Calu3 (cell line): Measurements from ENCODE around the gene ZNF518B. TPM values are rescaled to one million over a fixed set of nuclear protein-coding genes. Genes with fewer than 3 reads are reported as not detected.

Source experiments
- BruUV-seq: library from RNA; stranded (reverse); fragments of 400-500 nt; replicated peaks from 2 replicates; lab custom pipeline; 2021; lab: Mats Ljungman, UMichigan
- CTCF ChIA-PET: fragments of 300-600 bp; sonication (Branson Sonifier 250); formaldehyde crosslinking; loops from one replicate; lab custom pipeline; 2022; ENCODE audit warnings: antibody characterized with exemption; lab: Charles Lee
- DNase-seq: peaks from one replicate; pipeline ENCODE4 v3.0.0; 2022
- H3K27ac Mint-ChIP-seq: one replicate; pipeline ENCODE4 v1.8.0; 2022; ENCODE audit warnings: mixed read lengths; ENCODE audit not compliant: unreplicated experiment
- H3K27me3 Mint-ChIP-seq: one replicate; pipeline ENCODE4 v1.8.0; 2022; ENCODE audit warnings: mixed read lengths; ENCODE audit not compliant: unreplicated experiment
- H3K36me3 Mint-ChIP-seq: one replicate; pipeline ENCODE4 v1.8.0; 2022; ENCODE audit warnings: mild to moderate bottlenecking, moderate library complexity, mixed read lengths; ENCODE audit not compliant: insufficient read depth, unreplicated experiment
- H3K4me1 Mint-ChIP-seq: one replicate; pipeline ENCODE4 v1.8.0; 2022; ENCODE audit warnings: mild to moderate bottlenecking, low read depth, mixed read lengths; ENCODE audit not compliant: unreplicated experiment
- H3K4me3 Mint-ChIP-seq: one replicate; pipeline ENCODE4 v1.8.0; 2022; ENCODE audit warnings: mild to moderate bottlenecking, low read depth, moderate library complexity, mixed read lengths; ENCODE audit not compliant: unreplicated experiment
- H3K9me3 Mint-ChIP-seq: one replicate; pipeline ENCODE4 v1.8.0; 2022; ENCODE audit warnings: low read depth, mixed read lengths; ENCODE audit not compliant: unreplicated experiment
- intact Hi-C: fragments of 100-400 bp; cut with micrococcal nuclease; formaldehyde crosslinking; loops from one replicate; pipeline ENCODE4 v1.10.0; 2022; ENCODE audit not compliant: unreplicated experiment
- total RNA-seq: library from RNA; stranded (reverse); gene quantifications from 2 replicates; pipeline ENCODE4 v1.2.3, GENCODE V29; 2022
- TF ChIP-seq, protein P1 (sequence below): fragments of 200-600 bp; IDR thresholded peaks from one replicate; pipeline ENCODE4 v1.8.0; 2022; ENCODE audit warnings: antibody characterized with exemption; ENCODE audit not compliant: unreplicated experiment

Gene ZNF518B
- total RNA-seq, 1 experiment from 2014 or later: not detected

DNA sequence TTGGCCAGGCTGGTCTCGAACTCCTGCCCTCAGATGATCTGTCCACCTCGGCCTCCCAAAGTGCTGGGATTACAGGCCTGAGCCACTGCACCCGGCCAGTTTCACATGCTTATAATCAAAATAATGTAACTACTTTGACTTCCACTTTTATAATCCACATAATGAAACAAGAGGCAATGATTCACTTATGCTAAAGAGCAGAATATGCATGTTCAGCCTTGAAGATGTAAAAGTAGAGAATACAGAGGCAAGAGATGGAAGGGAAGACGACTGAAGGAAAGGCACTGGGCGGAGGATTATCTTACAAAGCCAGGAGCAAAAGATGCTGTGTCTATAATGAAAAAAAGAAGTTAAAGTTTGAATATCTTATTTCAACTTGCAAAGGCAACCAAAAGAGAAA, 13.3 kb upstream of the ZNF518B start:
- H3K27me3 Mint-ChIP-seq: peaks cover 12% of the 10 kb centered on the region
- no peak overlapping the region for H3K4me3 Mint-ChIP-seq

GRCh38 chr4:10466161-10466560, 8.9 kb upstream of the ZNF518B start:
- Mint-ChIP-seq H3K36me3 (no peaks in the 10 kb centered on the region), H3K4me3 (no peak overlapping the region), H3K4me1 (no peaks in the 10 kb centered on the region), H3K27ac (no peak overlapping the region), H3K9me3 (peaks cover 2% of the 10 kb centered on the region), H3K27me3 (peaks cover 12% of the 10 kb centered on the region)
- CTCF ChIA-PET: no interaction called here
- no peak for DNase-seq
- BruUV-seq: no TSS peak
- intact Hi-C loops: no loop called here
- TF ChIP-seq, protein P1, sequence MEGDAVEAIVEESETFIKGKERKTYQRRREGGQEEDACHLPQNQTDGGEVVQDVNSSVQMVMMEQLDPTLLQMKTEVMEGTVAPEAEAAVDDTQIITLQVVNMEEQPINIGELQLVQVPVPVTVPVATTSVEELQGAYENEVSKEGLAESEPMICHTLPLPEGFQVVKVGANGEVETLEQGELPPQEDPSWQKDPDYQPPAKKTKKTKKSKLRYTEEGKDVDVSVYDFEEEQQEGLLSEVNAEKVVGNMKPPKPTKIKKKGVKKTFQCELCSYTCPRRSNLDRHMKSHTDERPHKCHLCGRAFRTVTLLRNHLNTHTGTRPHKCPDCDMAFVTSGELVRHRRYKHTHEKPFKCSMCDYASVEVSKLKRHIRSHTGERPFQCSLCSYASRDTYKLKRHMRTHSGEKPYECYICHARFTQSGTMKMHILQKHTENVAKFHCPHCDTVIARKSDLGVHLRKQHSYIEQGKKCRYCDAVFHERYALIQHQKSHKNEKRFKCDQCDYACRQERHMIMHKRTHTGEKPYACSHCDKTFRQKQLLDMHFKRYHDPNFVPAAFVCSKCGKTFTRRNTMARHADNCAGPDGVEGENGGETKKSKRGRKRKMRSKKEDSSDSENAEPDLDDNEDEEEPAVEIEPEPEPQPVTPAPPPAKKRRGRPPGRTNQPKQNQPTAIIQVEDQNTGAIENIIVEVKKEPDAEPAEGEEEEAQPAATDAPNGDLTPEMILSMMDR: no peak

More for the DNA sequence above, 13.3 kb upstream of the ZNF518B start:
- intact Hi-C loops: no loop called here
- no TSS peak for BruUV-seq
- TF ChIP-seq, protein P1: no peak
- CTCF ChIA-PET: no interaction called here
- H3K27ac Mint-ChIP-seq: no peak overlapping the region
- DNase-seq: no peak
- H3K9me3 Mint-ChIP-seq: peaks cover 2% of the 10 kb centered on the region
- H3K4me1 Mint-ChIP-seq: no peaks in the 10 kb centered on the region
- no peaks in the 10 kb centered on the region for H3K36me3 Mint-ChIP-seq

DNA sequence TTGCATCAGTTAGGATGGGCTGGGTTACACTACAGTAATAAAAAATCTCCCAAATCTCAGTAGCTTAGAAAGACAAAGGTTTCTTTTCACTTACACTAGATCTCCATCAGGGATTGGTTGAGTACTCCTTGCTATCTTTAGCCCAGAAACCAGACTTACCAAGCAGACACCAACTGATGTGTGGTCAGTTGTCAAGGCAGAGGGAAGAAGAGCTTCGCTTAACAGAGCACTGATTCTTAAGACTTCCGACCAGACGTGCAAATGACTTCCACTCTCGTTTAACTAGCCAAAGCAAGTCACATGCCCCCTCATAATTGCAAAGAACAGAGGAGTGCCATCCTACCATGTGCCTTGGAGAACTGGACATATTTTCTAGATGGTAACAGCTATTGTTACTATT, 5.7 kb upstream of the ZNF518B start:
- DNase-seq: no peak
- H3K36me3 Mint-ChIP-seq: no peaks in the 10 kb centered on the region
- H3K4me3 Mint-ChIP-seq: no peak overlapping the region
- no peak overlapping the region for H3K27ac Mint-ChIP-seq
- no peaks in the 10 kb centered on the region for H3K4me1 Mint-ChIP-seq
- CTCF ChIA-PET: no interaction called here
- TF ChIP-seq, protein P1: no peak
- H3K27me3 Mint-ChIP-seq: peaks cover 9% of the 10 kb centered on the region
- BruUV-seq: no TSS peak
- intact Hi-C loops: no loop called here
- H3K9me3 Mint-ChIP-seq: peaks cover 5% of the 10 kb centered on the region

DNA sequence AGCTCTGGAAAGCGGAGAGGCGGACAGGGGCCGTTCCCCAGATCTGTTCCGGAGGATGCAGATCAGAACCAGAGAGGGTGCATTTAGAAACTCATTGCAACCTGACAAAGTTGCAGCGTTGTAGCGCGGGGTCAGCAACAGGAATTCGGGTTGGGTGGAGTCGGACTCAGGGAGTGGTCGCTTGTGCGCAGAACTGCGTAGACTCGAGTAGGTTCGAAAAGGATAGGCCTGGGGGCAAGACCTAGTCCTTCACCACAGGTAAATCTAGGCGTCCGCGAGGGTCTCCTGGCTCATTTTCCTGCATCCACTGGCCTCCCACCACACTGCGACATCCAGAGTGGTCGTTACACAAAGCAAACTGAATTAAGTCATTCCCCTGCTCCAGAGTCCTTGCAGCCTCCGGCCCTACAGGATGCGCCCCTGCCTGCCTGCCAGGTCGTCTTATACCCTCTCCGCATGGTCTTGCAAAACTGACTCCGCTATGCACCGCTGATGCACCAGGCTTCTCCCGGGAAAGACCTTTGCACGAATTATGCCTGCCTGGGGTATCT, 4.7 kb upstream of the ZNF518B start:
- no peaks in the 10 kb centered on the region for H3K4me1 Mint-ChIP-seq

More for the DNA sequence above, 4.7 kb upstream of the ZNF518B start:
- H3K27ac Mint-ChIP-seq: no peak overlapping the region
- TF ChIP-seq, protein P1: no peak
- H3K9me3 Mint-ChIP-seq: peaks cover 2% of the 10 kb centered on the region
- H3K27me3 Mint-ChIP-seq: no peaks in the 10 kb centered on the region
- H3K4me3 Mint-ChIP-seq: no peak overlapping the region
- CTCF ChIA-PET: no interaction called here
- DNase-seq: no peak
- BruUV-seq: no TSS peak
- intact Hi-C loops: no loop called here
- H3K36me3 Mint-ChIP-seq: no peaks in the 10 kb centered on the region
